CD4-positive, alpha-beta T cell treated with Interleukin-10 for 1 hour (primary cell): Measurements from ENCODE around the gene OSBPL5.

Experiments
- DNase-seq: peaks from one replicate; pipeline ENCODE4 v3.0.0-alpha.2; 2020

OSBPL5 gene

DNA sequence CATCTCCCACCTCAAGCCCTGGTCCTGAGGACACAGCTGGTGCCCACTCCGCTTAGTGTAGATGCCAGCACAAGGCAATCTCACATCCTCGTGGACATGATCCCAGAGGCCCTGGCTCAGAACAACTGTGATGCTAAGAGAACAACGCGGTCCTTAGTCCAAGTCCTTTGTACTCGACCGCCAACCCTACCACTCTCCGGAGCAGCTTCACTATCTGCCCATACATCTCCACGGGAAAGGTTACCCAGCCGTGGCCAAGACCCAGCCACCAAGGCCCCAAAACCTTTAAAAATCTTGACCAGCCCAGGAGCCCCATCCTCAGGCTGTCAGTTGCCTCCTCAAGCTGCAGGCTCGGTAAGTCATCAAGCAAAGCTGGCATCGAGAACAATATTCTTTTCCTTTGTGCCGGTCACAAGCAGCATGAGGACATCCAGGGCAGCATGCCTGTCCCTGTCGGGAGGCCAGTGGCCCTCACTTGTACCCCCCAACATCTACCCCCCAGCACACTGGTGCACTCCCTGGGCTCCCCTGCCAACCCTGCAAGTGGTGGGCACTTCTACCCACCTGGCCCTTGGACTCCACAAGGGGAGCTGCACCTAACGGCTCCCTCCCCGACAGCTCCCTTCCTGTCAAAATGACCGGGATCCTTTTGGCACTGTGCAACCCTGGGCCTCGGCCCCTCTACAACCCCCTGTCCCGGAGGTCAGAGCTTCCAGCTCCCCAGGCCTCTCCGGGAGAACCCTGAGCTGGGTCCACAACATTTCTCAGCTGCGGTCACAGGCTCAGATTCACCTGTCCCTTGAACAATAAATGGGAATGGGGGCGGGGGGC lies 2.5 kb downstream of the OSBPL5 start:
- DNase-seq = no peak

DNA sequence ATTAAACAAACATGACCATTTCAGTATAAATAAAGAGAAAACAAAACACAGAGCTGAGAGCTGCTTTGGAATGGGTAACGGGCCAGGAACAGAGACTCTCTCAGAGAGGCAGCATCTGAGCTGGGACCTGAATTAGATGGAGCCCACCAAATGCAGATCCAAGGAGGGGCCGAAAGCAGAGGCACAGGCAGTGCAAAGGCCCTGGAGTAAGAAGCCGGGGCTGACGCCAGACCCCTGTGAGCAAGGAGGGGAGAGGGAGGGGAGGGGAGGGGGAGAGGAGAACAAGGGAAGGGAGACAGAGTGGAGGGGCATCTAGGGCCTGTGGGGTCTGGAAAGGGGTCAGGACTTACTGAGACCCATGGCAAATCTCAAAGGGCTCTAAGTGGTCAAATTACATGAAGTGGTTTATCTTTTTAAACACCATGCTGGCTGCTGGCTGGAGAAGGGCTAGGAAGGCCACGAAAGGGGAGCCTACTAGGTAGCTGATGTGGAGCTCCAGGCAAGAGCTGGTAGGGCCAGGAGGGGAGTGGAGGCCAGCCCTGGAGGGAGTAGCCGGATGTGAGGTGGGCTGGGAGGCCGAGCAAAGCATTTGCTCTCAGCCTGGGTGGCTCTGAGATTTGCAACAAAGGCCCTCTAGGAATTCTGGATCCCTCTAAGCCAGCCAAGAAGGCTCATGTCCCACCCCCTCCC lies 3.2 kb downstream of the OSBPL5 start:
- no peak for DNase-seq

DNA sequence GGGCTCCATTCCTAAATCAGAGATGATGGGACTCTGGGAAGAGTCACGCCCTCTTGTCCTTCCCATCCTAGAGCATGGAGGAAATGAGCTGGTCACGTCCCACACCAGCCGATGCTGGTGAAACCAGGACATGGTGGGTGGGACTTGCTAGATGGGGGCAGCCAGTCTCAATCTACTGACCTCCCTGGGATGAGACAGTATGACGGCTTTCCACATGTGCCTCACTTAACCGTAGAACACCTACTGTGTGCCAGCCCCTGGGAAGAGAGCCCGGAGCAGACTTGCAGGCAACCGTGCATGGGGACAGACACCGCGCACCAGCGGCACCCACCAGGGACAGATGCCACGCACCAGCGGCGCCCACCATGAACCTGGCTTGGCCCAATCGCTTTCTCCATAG lies 3.8 kb downstream of the OSBPL5 start:
- no peak for DNase-seq

DNA sequence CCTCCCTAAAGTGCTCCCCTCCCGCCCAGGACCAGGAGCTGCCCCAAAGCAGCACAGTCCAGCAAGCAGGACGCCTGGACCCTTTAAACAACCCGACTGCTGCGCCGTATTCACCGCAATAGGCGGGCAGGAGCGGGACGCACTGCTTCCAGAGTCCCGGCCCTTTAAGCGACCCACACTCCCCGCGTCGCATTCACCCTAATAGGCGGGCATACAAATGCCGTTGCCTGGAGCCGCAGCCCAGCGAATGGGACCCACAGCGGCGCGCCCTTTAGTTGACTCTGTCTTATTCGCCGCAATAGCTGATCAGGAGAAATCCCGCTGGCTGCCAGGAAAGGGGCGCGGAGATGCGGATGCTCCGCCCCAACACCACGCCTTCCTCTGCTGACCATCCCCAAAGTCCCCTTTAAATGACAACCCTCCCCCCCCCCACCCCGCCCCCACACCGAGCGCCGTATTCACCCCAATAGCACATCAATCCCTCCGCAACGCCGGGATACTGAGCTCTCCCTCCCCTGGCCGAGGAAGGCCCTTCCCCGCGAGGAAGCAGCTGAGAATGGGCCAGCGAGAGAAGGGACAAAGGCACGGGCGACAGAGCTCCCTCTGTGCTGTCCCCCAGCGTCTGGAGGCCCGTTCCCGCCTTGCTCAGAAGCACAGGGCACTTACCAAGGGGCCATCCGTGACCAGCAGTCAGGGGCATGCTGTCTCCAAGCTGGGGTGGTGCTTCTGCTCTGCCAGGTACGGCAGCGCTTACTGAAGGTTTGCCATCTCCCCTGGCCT lies 4.7 kb downstream of the OSBPL5 start:
- DNase-seq = peak; percentile 6

DNA sequence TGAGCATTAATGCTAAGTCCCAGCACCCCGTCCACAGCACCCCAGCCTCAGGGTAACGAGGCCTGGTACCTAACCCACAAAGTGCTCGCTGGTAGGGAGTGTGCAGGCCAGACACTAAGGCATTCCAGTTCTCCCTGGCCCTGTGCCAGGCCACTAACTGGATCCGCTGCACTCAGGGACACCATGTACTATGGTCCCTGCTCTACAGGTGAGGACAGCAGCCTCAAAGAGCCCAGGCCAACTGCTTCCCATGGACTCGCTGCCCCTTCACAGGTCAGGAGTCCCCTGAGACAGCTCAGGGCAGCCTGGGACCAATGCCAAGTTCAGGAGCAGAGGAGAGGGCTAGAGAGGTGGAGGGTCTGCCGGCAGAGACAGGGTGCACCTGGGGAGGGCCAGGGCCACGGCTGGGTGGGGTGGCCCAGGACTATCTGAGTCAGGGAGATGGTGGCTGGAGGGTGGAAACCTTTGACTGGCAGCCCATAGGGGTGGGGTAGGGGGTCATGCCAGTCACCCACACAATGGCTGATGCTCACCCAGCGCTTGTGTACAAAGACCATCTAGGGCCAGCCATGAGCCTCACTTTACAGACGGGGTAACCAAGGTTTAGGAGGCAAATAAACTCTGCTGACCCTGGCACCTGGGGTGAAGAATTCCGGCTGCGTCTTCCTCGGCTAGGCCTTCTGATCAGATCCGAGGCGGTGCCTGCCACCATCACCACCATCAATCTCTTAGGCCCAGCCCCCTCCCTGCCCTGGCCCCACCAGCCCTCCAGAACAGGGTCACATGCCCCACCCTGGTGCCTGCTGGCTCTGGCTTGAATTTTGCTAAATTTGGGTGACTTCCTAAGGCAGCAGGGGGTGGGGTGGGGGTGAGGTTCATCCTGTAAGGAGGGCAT lies 5.6 kb downstream of the OSBPL5 start:
- DNase-seq = no peak

DNA sequence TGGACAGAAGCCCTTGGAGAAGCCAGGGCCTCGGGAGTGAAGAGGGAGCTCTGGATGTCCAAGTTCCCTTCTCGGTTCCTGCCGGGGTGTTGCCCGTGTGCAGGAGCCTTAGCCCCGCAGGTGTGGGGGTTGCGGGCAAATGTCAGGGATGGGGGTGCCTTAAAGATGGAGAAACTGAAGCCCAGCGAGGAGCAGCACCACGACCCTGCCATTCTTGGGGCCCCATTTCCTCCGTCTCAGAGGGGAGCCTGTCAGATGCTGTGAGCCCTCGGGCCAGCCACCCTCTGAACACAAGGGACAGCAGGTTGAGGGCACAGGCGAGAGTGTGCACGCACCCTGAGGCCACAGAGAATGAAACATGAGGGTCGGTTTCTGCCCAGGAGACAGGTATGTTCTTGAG lies 6.3 kb downstream of the OSBPL5 start:
- no peak for DNase-seq

DNA sequence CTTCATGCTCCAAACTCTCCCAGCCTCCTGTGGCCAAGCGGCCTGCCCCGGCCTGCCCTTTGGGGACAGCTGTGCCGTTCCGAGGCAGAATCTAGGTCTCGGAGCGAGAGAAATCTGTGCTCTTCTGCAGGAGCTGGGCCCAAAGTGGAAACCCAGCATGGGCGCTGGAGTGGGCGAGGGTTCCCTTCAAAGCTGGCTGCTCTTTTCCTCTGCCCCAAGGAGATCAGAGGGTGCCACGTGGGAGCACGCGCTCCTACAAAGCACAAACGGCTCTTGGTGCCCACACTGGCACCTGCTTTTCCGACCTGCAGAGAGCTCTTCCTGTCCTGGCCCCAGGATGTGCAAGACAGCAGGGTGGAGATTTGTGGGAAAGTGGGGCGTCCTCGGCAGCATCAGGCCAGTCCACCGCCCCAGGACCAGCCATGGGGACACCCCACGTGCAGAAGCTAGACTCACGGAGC lies 6.9 kb downstream of the OSBPL5 start:
- no peak for DNase-seq

DNA sequence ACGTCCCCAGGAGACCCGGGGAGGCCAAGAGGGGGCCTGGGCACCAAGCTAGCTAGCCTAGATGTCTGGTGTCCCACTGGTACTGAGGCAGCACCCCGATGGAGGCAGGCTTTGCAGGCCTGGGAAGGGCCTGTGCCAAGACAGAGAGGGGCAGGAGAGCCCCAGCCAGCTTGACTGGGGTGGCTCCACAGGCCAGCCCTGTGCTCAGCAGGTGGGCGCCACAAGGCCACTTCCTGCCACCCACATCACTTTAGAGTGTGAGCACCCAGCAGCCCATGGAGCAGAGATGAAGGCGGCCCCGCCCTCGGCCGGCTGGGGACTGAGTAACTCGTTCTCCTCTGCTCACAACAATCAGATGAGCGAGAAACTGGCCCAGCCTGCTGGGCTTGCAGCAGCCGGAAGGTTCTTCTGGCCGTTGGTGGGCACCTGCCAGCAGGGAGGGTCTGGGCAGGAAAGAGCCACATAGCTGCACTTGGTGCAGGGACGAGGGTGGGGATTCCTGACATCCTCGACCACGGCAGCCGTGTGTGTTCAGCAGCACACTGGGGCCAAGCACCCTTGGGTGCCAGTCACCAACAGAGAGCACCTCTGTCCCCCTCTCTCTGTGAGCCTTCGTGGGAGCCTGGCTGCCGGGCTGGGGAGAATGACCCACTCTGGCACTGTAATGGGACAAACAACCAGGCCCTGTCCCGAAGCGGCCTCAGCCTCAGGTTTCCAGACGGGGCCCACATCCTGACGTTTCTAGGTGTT lies 7.6 kb downstream of the OSBPL5 start:
- no peak for DNase-seq

DNA sequence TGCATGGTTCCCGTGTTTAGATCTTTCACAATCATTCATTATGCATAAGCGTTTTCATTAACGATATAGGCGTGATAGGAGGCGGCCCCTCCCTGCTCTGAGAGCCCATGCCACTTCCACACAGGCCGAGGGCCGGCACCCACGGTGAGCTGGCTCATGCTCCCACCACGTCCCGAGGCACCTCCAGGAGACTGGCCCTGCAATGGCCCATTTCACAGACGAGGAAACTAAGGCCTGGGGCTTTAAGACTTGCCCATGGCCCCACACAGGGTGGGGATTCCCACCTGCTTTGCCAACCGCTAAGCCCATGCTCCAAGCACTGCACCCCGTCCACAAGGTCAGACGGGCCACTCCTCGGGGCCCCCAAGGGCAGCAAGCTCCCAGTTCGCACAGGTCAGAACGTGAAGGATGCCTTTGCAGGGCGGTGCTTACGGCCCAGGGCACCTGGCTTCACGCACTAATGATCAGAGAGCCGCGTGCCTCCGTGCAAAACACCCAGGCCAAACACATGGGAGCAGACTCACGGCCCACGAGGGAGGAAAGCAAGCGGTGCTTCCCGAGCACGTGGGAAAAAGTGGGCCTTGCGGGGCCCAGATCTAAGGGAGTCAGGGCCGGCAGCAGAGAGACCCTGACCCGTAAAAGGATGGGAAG lies 8.3 kb downstream of the OSBPL5 start:
- no peak for DNase-seq

DNA sequence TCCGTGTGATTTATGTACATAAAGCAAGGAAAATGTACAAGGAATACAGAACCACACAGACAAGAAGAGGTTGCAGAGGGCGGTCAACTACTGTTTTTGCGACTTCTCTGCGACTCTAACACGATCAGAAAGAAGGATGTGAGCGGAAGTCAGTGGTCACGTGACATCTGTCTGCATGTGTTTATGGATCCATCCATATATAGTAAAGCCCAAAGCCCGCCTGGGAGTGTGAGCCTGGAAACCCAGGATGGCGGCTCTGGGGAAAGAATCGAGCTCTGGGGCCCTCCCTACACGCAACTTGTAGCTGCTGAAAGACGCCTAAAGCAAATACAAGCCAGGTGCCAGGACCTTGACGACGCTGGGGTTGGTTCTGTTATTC lies 8.8 kb downstream of the OSBPL5 start:
- DNase-seq = no peak

DNA sequence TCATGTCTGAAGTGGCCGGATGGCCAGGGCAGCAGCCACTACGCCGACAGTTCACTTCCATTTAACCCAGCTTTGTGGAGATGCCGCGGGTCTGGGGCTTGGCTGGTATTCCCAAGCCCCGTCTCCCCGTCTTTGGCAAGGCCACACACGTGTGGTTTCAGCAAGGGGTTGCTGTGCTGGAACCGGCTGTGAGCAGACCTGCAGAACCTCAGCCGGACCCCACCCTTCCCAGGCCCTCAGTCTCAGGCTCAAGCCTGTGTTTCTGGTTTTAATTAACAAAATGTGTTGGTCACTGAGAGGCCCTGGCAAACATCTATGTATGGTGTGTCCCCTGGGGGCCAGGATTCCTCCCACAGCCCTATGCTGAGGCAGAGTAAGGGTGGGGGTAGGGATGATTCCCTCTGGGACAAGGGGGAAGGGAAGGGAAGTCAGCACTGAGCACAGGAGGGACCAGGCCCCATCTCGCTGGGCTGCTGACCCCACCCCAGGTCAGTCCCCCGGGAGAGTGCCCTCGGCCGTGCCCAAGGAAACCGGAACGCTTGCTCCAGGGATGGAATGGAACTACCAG lies 9.3 kb downstream of the OSBPL5 start:
- no peak for DNase-seq

DNA sequence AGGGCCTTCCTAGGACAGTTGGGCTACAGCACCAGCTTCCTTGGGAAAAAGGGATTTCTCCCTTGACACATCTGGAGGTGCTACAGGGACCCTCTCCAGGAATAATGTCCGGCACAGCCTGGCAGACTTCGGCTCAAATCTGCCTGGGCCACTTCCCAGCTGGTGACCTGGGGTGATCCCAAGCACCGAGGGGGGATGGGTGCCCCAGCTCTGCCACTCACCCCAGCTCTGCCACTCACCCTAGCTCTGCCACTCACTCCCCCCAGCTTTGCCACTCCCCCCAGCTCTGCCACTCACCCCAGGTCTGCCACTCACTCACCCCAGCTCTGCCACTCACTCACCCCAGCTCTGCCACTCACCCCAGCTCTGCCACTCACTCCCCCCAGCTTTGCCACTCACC lies 9.9 kb downstream of the OSBPL5 start:
- no peak for DNase-seq

DNA sequence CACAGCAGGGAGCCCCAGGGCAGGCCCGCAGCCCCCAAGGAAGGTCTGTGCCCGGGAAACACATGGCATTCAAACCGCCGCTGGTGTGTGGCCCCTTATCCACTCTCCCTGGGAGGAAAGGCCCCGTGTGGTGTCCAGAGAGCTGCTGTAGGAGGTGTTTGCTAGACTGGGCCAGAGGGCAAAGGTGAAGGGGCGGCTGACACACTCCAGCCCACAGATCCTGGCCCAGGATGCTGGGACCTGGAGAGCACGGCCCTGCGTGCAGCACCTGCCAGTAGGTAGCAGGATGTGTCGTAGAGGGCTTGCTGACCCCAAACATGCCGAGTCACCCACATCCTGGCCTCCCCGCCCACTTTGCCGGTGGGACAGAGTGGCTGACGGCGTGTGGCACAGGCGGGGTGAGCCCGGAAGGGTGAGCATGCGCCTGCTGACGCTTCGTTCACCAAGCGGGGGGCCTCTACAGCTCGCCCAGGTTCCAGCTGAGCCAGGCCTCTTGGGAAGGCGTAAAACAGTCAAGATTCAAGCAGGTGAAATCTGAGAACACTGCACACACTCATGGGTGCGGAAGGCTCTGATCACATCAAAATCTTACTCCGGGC lies 11.0 kb downstream of the OSBPL5 start:
- DNase-seq = no peak

DNA sequence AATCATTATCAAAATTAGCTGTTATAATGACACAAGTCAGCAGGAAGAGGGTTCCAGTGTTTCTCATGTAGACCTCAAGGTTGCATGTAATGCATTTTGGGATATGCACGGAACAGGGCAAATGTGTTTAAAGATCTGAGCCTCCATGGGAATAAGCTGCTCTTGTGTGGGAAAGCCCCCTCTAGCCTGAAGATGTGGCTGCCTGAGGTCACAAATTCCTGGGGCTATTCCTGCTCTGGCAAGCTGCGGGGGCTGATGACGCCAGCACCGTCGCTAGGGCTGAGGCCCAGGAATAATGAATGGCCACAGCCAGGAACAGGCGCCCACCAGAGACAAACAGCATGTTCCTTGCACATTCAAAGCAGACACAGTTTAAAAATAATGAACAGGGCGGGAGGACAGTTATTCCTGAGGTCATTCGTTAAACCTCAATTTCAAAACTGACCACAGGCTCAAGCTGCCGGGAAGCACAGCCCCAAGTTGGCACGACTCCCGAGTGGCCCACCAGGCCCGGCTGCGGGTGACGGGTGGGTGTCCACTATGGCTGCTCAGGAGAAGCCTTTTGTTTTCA lies 11.7 kb downstream of the OSBPL5 start:
- DNase-seq = no peak

DNA sequence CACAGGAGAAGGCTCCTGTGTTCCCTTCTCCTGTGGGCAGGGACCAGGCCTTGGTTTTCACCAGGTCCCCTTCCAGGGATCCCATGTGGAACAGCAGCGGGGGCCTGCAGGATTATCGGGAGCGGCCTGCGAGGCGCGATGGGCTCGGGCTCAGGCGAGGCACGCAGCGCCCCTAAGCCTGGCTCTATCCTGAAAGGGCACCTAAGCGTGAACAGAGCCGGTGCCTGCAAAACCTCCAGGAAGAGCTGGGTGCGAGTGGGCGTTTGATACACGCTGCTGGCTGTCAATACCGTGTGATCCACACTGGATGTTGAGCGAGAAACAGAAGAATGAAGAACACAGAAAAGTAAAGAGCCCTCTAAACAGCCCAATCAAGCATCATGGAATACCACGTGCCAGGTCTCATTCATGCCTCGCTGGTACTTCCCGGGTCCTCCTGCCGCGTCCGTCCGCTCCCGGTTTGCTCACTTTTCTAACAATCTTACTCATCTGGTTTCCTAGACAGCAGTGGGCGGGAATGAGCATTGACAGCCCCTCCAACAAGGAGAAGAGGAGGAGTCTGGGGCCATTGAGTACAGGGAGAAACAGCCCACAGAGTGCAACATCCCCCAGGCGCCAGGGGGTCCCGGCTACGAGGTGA lies 12.5 kb downstream of the OSBPL5 start:
- DNase-seq = no peak

DNA sequence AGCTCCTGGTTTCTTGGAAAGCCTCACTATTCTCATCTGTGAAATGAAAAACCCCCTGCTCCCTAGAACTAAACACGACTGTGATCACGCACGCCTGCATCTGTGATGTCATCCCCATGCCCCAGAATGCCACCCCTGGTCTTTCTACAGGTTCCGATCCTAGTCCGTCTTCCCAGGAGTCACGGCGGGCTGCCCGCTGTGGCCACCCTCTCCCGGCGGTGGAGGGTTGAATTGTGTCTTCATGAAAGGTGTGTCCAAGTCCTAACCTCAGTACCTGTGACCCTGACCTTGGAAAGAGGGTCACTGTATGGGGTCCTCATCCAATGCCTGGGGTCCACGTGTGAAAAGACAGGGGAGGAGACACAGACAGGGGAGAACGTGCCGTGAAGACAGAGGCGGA lies 14.4 kb downstream of the OSBPL5 start:
- DNase-seq = no peak

DNA sequence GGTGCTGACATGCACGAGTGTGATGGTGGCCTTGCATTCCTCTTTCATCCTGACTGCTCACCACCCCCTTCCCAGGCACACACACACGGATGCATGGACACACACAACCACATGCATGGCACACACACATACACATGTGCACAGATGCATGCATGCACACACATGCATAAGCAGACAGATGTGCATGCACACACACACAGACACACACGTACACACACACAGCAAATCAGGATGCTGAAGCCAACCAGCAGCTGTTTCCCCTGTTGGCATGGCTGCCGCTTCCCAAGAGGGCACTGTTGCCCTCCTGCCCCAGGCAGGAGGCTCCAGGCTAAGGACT lies 15.3 kb downstream of the OSBPL5 start:
- no peak for DNase-seq

DNA sequence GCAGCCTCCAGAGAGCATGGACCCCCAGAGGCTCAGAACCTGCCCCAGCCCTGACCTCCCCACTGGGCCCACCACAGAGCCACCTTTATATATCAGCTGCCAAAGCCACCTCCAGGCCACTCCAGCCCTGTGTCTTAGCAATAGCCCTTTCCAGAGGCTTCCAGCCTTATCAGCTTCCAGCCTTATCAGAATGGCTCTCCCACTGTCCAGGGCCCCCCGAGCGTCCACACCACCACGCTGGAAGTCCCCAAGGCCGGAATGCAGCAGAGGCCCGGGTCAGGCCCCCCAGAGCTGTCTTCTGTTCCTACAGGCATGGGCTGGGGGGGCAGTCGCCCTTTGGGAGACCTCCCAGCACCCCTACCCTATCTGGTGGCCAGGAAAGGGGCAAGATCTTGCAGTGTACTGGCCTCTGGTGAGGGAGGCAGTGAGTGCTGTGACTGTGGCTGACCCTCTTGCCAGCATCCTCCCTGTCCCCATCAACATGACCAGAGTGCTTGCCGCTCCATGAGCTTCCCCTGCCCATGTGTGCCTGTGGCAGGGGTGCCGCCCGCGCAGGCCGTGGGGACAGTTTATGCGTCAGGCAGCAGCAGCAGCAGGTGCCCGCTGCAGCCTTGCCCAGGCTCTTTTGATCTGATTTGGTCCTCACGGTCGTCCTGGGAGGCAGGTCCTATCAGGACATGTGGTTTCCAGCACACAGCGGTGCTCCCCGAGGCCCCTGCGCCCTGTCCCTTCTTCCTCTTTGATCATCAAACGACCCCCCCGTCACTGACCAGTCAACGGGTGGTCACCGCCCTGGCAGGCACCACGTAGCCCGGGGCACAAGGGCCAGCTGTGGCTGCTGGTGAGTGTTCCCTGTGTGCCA lies 15.9 kb downstream of the OSBPL5 start:
- no peak for DNase-seq
